ENCODE data around the gene RGS3. TPM values are rescaled to one million over a fixed set of nuclear protein-coding genes. Genes with fewer than 3 reads are reported as not detected.

RGS3 gene
- polyA plus RNA-seq, 1 donor: 44.8 TPM

- DNase-seq: no peak
Observed at GRCh38 chr9:113513536-113513935, 50.0 kb downstream of the RGS3 start.

- DNase-seq: no peak
Observed at GRCh38 chr9:113514061-113514460, 50.5 kb downstream of the RGS3 start.

- no peak for DNase-seq
Observed at GRCh38 chr9:113514748-113515147, 51.2 kb downstream of the RGS3 start.

- no peak for DNase-seq
Observed at GRCh38 chr9:113515862-113516261, 52.3 kb downstream of the RGS3 start.

GRCh38 chr9:113516840-113517577 is 53.5 kb downstream of the RGS3 start:
- no peak for DNase-seq

- DNase-seq: no peak
Observed at GRCh38 chr9:113519426-113520108, 56.0 kb downstream of the RGS3 start.

- no peak for DNase-seq
Observed at GRCh38 chr9:113520109-113520642, 56.6 kb downstream of the RGS3 start.

- DNase-seq: no peak
Observed at GRCh38 chr9:113521693-113522255, 58.2 kb downstream of the RGS3 start.

- no peak for DNase-seq
Observed at GRCh38 chr9:113522419-113522818, 58.9 kb downstream of the RGS3 start.

GRCh38 chr9:113522858-113523257 is 59.3 kb downstream of the RGS3 start:
- DNase-seq: no peak

GRCh38 chr9:113523421-113524141 is 60.1 kb downstream of the RGS3 start:
- DNase-seq: no peak

- no peak for DNase-seq
Observed at GRCh38 chr9:113524468-113524867, 60.9 kb downstream of the RGS3 start.

- DNase-seq: no peak
Observed at GRCh38 chr9:113525205-113525604, 61.7 kb downstream of the RGS3 start.

- no peak for DNase-seq
Observed at GRCh38 chr9:113525831-113526230, 62.3 kb downstream of the RGS3 start.

- no peak for DNase-seq
Observed at GRCh38 chr9:113526231-113526746, 62.8 kb downstream of the RGS3 start.

GRCh38 chr9:113526841-113527240 is 63.3 kb downstream of the RGS3 start:
- no peak for DNase-seq

GRCh38 chr9:113528088-113528487 is 64.6 kb downstream of the RGS3 start:
- no peak for DNase-seq

GRCh38 chr9:113528811-113529210 is 65.3 kb downstream of the RGS3 start:
- no peak for DNase-seq

- no peak for DNase-seq
Observed at GRCh38 chr9:113529336-113530009, 65.9 kb downstream of the RGS3 start.

GRCh38 chr9:113530022-113530635 is 66.6 kb downstream of the RGS3 start:
- no peak for DNase-seq

- DNase-seq: no peak
Observed at GRCh38 chr9:113530942-113531341, 67.4 kb downstream of the RGS3 start.

Measured in hindlimb muscle (tissue), 1 donor.